K562 (cell line): Measurements from ENCODE around the gene RPS19BP1. TPM values are rescaled to one million over a fixed set of nuclear protein-coding genes. Genes with fewer than 3 reads are reported as not detected.
A peak's percentile ranks its signal among the peaks of the same experiment; 100 is the strongest.

Experiments used
- BRD9 ChIP-seq: fragments of 450-650 bp; IDR thresholded peaks from 2 replicates; pipeline ENCODE4 v1.6.1; 2018; ENCODE audit warnings: low read depth; ENCODE audit not compliant: partially characterized antibody
- ESRRA ChIP-seq: fragments of 450-650 bp; IDR thresholded peaks from 2 replicates; pipeline ENCODE4 v1.6.1; 2014; ENCODE audit warnings: low read depth, mild to moderate bottlenecking, moderate library complexity, borderline replicate concordance
- HIVEP1 ChIP-seq: fragments of 250-450 bp; sonication (Bioruptor Pico); IDR thresholded peaks from 2 replicates; pipeline ENCODE4 v1.4.0; 2020; ENCODE audit warnings: mild to moderate bottlenecking
- KDM5B ChIP-seq: fragments of 200-600 bp; sonication (generic); IDR thresholded peaks from 2 replicates; pipeline ENCODE4 v1.6.1; 2012; ENCODE audit warnings: low read depth, mild to moderate bottlenecking, moderate library complexity, low read length, control low read depth, inconsistent platforms; ENCODE audit not compliant: insufficient replicate concordance
- MAFK ChIP-seq: IDR thresholded peaks from 2 replicates; pipeline ENCODE4 v1.6.1; 2011; ENCODE audit warnings: low read length, improper control_type of control experiment
- NFXL1 ChIP-seq: fragments of 450-650 bp; formaldehyde crosslinking; IDR thresholded peaks from 2 replicates; pipeline ENCODE4 v1.4.0; 2021; ENCODE audit warnings: mild to moderate bottlenecking
- ZBTB1 ChIP-seq: sonication (generic); formaldehyde crosslinking; IDR thresholded peaks from 2 replicates; pipeline ENCODE4 v1.8.1; 2023; ENCODE audit warnings: missing genetic modification reagents, low read depth, mild to moderate bottlenecking, borderline replicate concordance
- ZFP36 ChIP-seq: fragments of 150-350 bp; IDR thresholded peaks from 2 replicates; pipeline ENCODE4 v1.6.1; 2018; ENCODE audit warnings: low read length, low read depth; ENCODE audit not compliant: partially characterized antibody
- ZNF232 ChIP-seq: sonication (generic); formaldehyde crosslinking; IDR thresholded peaks from 2 replicates; pipeline ENCODE4 v1.8.0; 2022; ENCODE audit warnings: mild to moderate bottlenecking, missing genetic modification reagents
- ZNF24 ChIP-seq: fragments of 450-650 bp; IDR thresholded peaks from 2 replicates; pipeline ENCODE4 v1.6.1; 2016
- ZNF766 ChIP-seq: fragments of 200-800 bp; sonication (Bioruptor generic); conservative IDR thresholded peaks from 2 replicates; pipeline ENCODE4 v1.6.1; 2016; ENCODE audit warnings: missing genetic modification characterization, missing compliant biosample characterization
- polyA plus RNA-seq, 8 experiments: library from polyadenylated mRNA; depleted of rRNA in 4 of 8; stranded (reverse) in 5 of 8; unstranded in 3 of 8; fragments of >200 nt; fragmentation: Nextera tagmentation in 2 of 8; fragmentation: Illumina TruSeq in 1 of 8; extraction: Ambion mirVana in 2 of 8; extraction: Trizol in 1 of 8; gene quantifications; 2 replicates each; pipeline versions ENCODE4 v1.2.1 to v1.2.3, GENCODE V29; 2011 to 2014; ENCODE audit warnings: inconsistent platforms in 1 of 8, missing spikeins in 1 of 8
- total RNA-seq, 7 experiments: library from RNA; depleted of rRNA in 6 of 7; stranded (reverse); fragments of >200 nt in 6 of 7; fragmentation: Illumina TruSeq in 2 of 7; extraction: Trizol in 2 of 7; gene quantifications; 2 replicates each; pipeline versions ENCODE4 v1.2.1 to v1.2.3, GENCODE V29; 2011 to 2021; ENCODE audit warnings: low replicate concordance in 1 of 7
- TF ChIP-seq, protein P1 (sequence below): fragments of 450-650 bp; IDR thresholded peaks from 2 replicates; pipeline ENCODE4 v1.6.1; 2017; ENCODE audit warnings: mild to moderate bottlenecking, moderate library complexity
- TF ChIP-seq, protein P2 (sequence below), 2 experiments: fragments of 450-650 bp in 1 of 2; sonication (generic) in 1 of 2; formaldehyde crosslinking in 1 of 2; IDR thresholded peaks in 1 of 2; conservative IDR thresholded peaks in 1 of 2; 2 replicates each; pipeline versions ENCODE4 v1.6.1 to v1.8.1; 2016 to 2023; ENCODE audit warnings: mild to moderate bottlenecking in 2 of 2, moderate library complexity in 2 of 2, inconsistent platforms in 1 of 2, missing genetic modification reagents in 1 of 2
- TF ChIP-seq, protein P3 (sequence below): sonication (generic); formaldehyde crosslinking; IDR thresholded peaks from 2 replicates; pipeline ENCODE4 v1.8.0; 2023; ENCODE audit warnings: missing genetic modification reagents, mild to moderate bottlenecking, borderline replicate concordance
- TF ChIP-seq, protein P4 (sequence below): fragments of 250-450 bp; sonication (Bioruptor Pico); IDR thresholded peaks from 2 replicates; pipeline ENCODE4 v1.4.0; 2020; ENCODE audit warnings: mild to moderate bottlenecking, moderate library complexity
- TF ChIP-seq, protein P5 (sequence below): fragments of 450-650 bp; formaldehyde crosslinking; IDR thresholded peaks from 2 replicates; pipeline ENCODE4 v1.4.0; 2020; ENCODE audit warnings: mild to moderate bottlenecking, moderate library complexity

The RPS19BP1 gene
- total and polyA plus RNA-seq, 9 of the 15 experiments (the other 6 are each of a cell fraction or from before 2014, with no cell fraction given): 3.0 to 223 (median 84.3) TPM

DNA sequence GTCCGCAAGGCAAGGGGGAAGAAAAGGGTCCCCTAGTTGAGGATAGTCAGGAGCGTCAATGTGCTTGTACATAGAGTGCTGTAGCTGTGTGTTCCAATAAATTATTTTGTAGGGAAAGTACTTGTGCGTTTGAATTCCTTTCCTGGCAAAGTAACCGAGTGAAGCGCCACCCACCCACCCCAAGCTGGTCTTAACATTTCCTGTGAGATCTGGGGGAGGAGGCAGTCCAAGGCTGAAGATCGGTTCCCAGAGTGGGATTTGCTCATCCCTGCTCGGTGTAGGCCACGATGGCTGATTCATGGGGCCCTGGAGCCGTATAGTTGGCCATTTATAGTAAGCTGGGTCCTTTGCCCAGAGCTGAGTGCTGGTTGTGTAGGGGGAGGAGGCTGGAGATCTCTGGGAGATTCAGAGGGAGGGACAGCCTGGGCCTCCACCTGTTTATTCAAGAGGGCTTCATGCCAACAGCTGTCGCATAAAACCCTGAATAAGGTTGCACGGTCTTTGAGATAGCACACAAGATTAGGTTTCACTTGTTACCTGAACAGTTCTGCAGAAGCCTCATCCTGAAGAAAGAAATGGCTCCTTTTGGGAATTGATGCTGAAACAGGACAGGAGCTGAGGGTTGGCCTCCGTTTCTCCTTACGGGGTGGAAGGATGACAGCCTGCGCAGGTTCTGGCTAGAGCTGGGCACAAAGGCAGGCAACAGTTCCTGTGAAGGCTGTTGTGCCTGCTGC lies 9.8 kb downstream of the RPS19BP1 start (continued):
- TF ChIP-seq, protein P1, sequence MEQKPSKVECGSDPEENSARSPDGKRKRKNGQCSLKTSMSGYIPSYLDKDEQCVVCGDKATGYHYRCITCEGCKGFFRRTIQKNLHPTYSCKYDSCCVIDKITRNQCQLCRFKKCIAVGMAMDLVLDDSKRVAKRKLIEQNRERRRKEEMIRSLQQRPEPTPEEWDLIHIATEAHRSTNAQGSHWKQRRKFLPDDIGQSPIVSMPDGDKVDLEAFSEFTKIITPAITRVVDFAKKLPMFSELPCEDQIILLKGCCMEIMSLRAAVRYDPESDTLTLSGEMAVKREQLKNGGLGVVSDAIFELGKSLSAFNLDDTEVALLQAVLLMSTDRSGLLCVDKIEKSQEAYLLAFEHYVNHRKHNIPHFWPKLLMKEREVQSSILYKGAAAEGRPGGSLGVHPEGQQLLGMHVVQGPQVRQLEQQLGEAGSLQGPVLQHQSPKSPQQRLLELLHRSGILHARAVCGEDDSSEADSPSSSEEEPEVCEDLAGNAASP: no peak
- TF ChIP-seq ZBTB1 (CRISPR knock-in tag) (no peak), KDM5B (peak; percentile 80), NFXL1 (CRISPR knock-in tag) (peak; percentile 63; the same call in 1 of the 2 replicates), ZNF232 (no peak), HIVEP1 (CRISPR knock-in tag) (no peak), ESRRA (no peak), BRD9 (no peak), ZNF24 (no peak), MAFK (no peak), ZFP36 (no peak), ZNF766 (CRISPR knock-in tag) (no peak)
- TF ChIP-seq, protein P2, sequence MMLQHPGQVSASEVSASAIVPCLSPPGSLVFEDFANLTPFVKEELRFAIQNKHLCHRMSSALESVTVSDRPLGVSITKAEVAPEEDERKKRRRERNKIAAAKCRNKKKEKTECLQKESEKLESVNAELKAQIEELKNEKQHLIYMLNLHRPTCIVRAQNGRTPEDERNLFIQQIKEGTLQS (IDR thresholded peaks at IDR 0.05): no peak
- TF ChIP-seq, protein P2 (CRISPR knock-in tag; conservative IDR thresholded peaks at IDR 0.05): no peak
- TF ChIP-seq, protein P3, sequence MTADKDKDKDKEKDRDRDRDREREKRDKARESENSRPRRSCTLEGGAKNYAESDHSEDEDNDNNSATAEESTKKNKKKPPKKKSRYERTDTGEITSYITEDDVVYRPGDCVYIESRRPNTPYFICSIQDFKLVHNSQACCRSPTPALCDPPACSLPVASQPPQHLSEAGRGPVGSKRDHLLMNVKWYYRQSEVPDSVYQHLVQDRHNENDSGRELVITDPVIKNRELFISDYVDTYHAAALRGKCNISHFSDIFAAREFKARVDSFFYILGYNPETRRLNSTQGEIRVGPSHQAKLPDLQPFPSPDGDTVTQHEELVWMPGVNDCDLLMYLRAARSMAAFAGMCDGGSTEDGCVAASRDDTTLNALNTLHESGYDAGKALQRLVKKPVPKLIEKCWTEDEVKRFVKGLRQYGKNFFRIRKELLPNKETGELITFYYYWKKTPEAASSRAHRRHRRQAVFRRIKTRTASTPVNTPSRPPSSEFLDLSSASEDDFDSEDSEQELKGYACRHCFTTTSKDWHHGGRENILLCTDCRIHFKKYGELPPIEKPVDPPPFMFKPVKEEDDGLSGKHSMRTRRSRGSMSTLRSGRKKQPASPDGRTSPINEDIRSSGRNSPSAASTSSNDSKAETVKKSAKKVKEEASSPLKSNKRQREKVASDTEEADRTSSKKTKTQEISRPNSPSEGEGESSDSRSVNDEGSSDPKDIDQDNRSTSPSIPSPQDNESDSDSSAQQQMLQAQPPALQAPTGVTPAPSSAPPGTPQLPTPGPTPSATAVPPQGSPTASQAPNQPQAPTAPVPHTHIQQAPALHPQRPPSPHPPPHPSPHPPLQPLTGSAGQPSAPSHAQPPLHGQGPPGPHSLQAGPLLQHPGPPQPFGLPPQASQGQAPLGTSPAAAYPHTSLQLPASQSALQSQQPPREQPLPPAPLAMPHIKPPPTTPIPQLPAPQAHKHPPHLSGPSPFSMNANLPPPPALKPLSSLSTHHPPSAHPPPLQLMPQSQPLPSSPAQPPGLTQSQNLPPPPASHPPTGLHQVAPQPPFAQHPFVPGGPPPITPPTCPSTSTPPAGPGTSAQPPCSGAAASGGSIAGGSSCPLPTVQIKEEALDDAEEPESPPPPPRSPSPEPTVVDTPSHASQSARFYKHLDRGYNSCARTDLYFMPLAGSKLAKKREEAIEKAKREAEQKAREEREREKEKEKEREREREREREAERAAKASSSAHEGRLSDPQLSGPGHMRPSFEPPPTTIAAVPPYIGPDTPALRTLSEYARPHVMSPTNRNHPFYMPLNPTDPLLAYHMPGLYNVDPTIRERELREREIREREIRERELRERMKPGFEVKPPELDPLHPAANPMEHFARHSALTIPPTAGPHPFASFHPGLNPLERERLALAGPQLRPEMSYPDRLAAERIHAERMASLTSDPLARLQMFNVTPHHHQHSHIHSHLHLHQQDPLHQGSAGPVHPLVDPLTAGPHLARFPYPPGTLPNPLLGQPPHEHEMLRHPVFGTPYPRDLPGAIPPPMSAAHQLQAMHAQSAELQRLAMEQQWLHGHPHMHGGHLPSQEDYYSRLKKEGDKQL: no peak
- TF ChIP-seq, protein P4, sequence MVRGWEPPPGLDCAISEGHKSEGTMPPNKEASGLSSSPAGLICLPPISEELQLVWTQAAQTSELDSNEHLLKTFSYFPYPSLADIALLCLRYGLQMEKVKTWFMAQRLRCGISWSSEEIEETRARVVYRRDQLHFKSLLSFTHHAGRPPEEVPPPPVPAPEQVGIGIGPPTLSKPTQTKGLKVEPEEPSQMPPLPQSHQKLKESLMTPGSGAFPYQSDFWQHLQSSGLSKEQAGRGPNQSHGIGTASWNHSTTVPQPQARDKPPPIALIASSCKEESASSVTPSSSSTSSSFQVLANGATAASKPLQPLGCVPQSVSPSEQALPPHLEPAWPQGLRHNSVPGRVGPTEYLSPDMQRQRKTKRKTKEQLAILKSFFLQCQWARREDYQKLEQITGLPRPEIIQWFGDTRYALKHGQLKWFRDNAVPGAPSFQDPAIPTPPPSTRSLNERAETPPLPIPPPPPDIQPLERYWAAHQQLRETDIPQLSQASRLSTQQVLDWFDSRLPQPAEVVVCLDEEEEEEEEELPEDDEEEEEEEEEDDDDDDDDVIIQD: no peak
- TF ChIP-seq, protein P5, sequence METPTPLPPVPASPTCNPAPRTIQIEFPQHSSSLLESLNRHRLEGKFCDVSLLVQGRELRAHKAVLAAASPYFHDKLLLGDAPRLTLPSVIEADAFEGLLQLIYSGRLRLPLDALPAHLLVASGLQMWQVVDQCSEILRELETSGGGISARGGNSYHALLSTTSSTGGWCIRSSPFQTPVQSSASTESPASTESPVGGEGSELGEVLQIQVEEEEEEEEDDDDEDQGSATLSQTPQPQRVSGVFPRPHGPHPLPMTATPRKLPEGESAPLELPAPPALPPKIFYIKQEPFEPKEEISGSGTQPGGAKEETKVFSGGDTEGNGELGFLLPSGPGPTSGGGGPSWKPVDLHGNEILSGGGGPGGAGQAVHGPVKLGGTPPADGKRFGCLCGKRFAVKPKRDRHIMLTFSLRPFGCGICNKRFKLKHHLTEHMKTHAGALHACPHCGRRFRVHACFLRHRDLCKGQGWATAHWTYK (CRISPR knock-in tag): 0 out of 2 replicates have a peak, but pooled peaks have one; percentile 37
